ENCODE results near the gene NDST1.
A peak's percentile ranks its signal among the peaks of the same experiment; 100 is the strongest.

Gene NDST1

GRCh38 chr5:150556106-150556505 is 48.2 kb downstream of the NDST1 start:
- CTCF ChIA-PET: interaction anchor here (1.0 to 2.3 kb wide), 4 partner anchors 10 to 32 kb away, joined by 3 to 6 read pairs (median 4); no protein-coding TSS in a partner anchor
- no peak for DNase-seq
- Histone ChIP-seq H3K4me1 (ENCODE audit: control extremely low read depth in 1 of 4, control insufficient read depth in 4 of 4, insufficient read depth in 4 of 4, low read length in 3 of 4) (peaks cover 0 to 39% (median 21%) of the 10 kb centered on the region in 4 experiments), H3K36me3 (ENCODE audit: control insufficient read depth in 4 of 4, insufficient read depth in 4 of 4, low read length in 3 of 4) (peaks cover 2 to 56% (median 14%) of the 10 kb centered on the region in 4 experiments), H3K4me3 (ENCODE audit: control insufficient read depth in 1 of 7, extremely low read depth in 1 of 7, insufficient read depth in 4 of 7, low read depth in 2 of 7, low read length in 6 of 7) (no peak overlapping the region), H3K27ac (ENCODE audit: insufficient read depth in 1 of 2, low read depth in 1 of 2, low read length in 2 of 2, poor library complexity in 1 of 2, severe bottlenecking in 2 of 2) (no peak overlapping the region), H3K27me3 (replicated peaks in 2 of 5; ENCODE audit: control insufficient read depth in 4 of 5, insufficient read depth in 5 of 5, low read length in 4 of 5) (no peaks in the 10 kb centered on the region), H3K9me3 (ENCODE audit: control extremely low read depth in 1 of 5, control insufficient read depth in 4 of 5, insufficient read depth in 2 of 5, low read depth in 1 of 5, low read length in 4 of 5) (no peaks in the 10 kb centered on the region)
- WGBS (ENCODE audit: insufficient coverage): 96% methylated on average over 3 of the region's 3 CpGs
- POLR2A ChIA-PET: no interaction called here

- peak in 2 of 3 donors; percentile 38 for DNase-seq
- POLR2A ChIA-PET: no interaction called here
- H3K4me1 ChIP-seq (ENCODE audit: control extremely low read depth in 1 of 4, control insufficient read depth in 4 of 4, insufficient read depth in 4 of 4, low read length in 3 of 4): peaks cover 0 to 30% (median 18%) of the 10 kb centered on the region in 4 experiments
- CTCF ChIA-PET: interaction anchor here (0.9 to 7.2 kb wide), 8 partner anchors 8 to 290 kb away, joined by 3 to 48 read pairs (median 5); partner anchors contain the start of gene IRGM
- peaks cover 2 to 48% (median 14%) of the 10 kb centered on the region in 4 experiments for H3K36me3 ChIP-seq (ENCODE audit: control insufficient read depth in 4 of 4, insufficient read depth in 4 of 4, low read length in 3 of 4)
- H3K4me3 ChIP-seq (ENCODE audit: control insufficient read depth in 1 of 7, extremely low read depth in 1 of 7, insufficient read depth in 4 of 7, low read depth in 2 of 7, low read length in 6 of 7): peak overlapping the region in 1 of 7 experiments; percentile 13
- peak overlapping the region in 1 of 2 experiments; percentile 45 for H3K27ac ChIP-seq (ENCODE audit: insufficient read depth in 1 of 2, low read depth in 1 of 2, low read length in 2 of 2, poor library complexity in 1 of 2, severe bottlenecking in 2 of 2)
- WGBS (ENCODE audit: insufficient coverage): 33% methylated on average over 6 of the region's 7 CpGs
- H3K27me3 ChIP-seq (replicated peaks in 2 of 5; ENCODE audit: control insufficient read depth in 4 of 5, insufficient read depth in 5 of 5, low read length in 4 of 5): no peaks in the 10 kb centered on the region
- H3K9me3 ChIP-seq (ENCODE audit: control extremely low read depth in 1 of 5, control insufficient read depth in 4 of 5, insufficient read depth in 2 of 5, low read depth in 1 of 5, low read length in 4 of 5): no peaks in the 10 kb centered on the region
These were observed 49.1 kb downstream of the NDST1 start for GRCh38 chr5:150556859-150557508.

- WGBS (ENCODE audit: insufficient coverage): 18% methylated on average over 3 of the region's 6 CpGs
- peaks cover 2 to 43% (median 14%) of the 10 kb centered on the region in 4 experiments for H3K36me3 ChIP-seq (ENCODE audit: control insufficient read depth in 4 of 4, insufficient read depth in 4 of 4, low read length in 3 of 4)
- CTCF ChIA-PET: interaction anchor here (0.9 to 7.2 kb wide), 6 partner anchors 8 to 289 kb away, joined by 3 to 48 read pairs (median 5); partner anchors contain the start of gene IRGM
- H3K9me3 ChIP-seq (ENCODE audit: control extremely low read depth in 1 of 5, control insufficient read depth in 4 of 5, insufficient read depth in 2 of 5, low read depth in 1 of 5, low read length in 4 of 5): peaks cover 0 to 3% (median 0%) of the 10 kb centered on the region in 5 experiments
- POLR2A ChIA-PET: no interaction called here
- peaks cover 0 to 30% (median 18%) of the 10 kb centered on the region in 4 experiments for H3K4me1 ChIP-seq (ENCODE audit: control extremely low read depth in 1 of 4, control insufficient read depth in 4 of 4, insufficient read depth in 4 of 4, low read length in 3 of 4)
- H3K27ac ChIP-seq (ENCODE audit: insufficient read depth in 1 of 2, low read depth in 1 of 2, low read length in 2 of 2, poor library complexity in 1 of 2, severe bottlenecking in 2 of 2): peak overlapping the region in 1 of 2 experiments; percentile 45
- no peaks in the 10 kb centered on the region for H3K27me3 ChIP-seq (replicated peaks in 2 of 5; ENCODE audit: control insufficient read depth in 4 of 5, insufficient read depth in 5 of 5, low read length in 4 of 5)
- no peak for DNase-seq
- H3K4me3 ChIP-seq (ENCODE audit: control insufficient read depth in 1 of 7, extremely low read depth in 1 of 7, insufficient read depth in 4 of 7, low read depth in 2 of 7, low read length in 6 of 7): no peak overlapping the region
These were observed 49.6 kb downstream of the NDST1 start for GRCh38 chr5:150557509-150557872.

- Histone ChIP-seq H3K27ac (ENCODE audit: insufficient read depth in 1 of 2, low read depth in 1 of 2, low read length in 2 of 2, poor library complexity in 1 of 2, severe bottlenecking in 2 of 2) (no peak overlapping the region), H3K9me3 (ENCODE audit: control extremely low read depth in 1 of 5, control insufficient read depth in 4 of 5, insufficient read depth in 2 of 5, low read depth in 1 of 5, low read length in 4 of 5) (peaks cover 0 to 3% (median 0%) of the 10 kb centered on the region in 5 experiments), H3K4me1 (ENCODE audit: control extremely low read depth in 1 of 4, control insufficient read depth in 4 of 4, insufficient read depth in 4 of 4, low read length in 3 of 4) (peaks cover 0 to 30% (median 18%) of the 10 kb centered on the region in 4 experiments), H3K36me3 (ENCODE audit: control insufficient read depth in 4 of 4, insufficient read depth in 4 of 4, low read length in 3 of 4) (peaks cover 2 to 40% (median 12%) of the 10 kb centered on the region in 4 experiments), H3K27me3 (replicated peaks in 2 of 5; ENCODE audit: control insufficient read depth in 4 of 5, insufficient read depth in 5 of 5, low read length in 4 of 5) (no peaks in the 10 kb centered on the region), H3K4me3 (ENCODE audit: control insufficient read depth in 1 of 7, extremely low read depth in 1 of 7, insufficient read depth in 4 of 7, low read depth in 2 of 7, low read length in 6 of 7) (no peak overlapping the region)
- no peak for DNase-seq
- 100% methylated on average over 1 of the region's 12 CpGs for WGBS (ENCODE audit: insufficient coverage)
- CTCF ChIA-PET: interaction anchor here (1.0 to 7.2 kb wide), 11 partner anchors 9 to 289 kb away, joined by 3 to 63 read pairs (median 5); partner anchors contain the start of genes IRGM and RBM22
- POLR2A ChIA-PET: no interaction called here
These were observed 50.2 kb downstream of the NDST1 start for GRCh38 chr5:150558088-150558621.

GRCh38 chr5:150559088-150559487 is 51.2 kb downstream of the NDST1 start:
- ChIA-PET CTCF (interaction anchor here (1.0 to 7.2 kb wide), 19 partner anchors 10 to 288 kb away, joined by 3 to 63 read pairs (median 6); partner anchors contain the start of genes IRGM and RBM22), POLR2A (no interaction called here)
- Histone ChIP-seq H3K27ac (ENCODE audit: insufficient read depth in 1 of 2, low read depth in 1 of 2, low read length in 2 of 2, poor library complexity in 1 of 2, severe bottlenecking in 2 of 2) (no peak overlapping the region), H3K27me3 (replicated peaks in 2 of 5; ENCODE audit: control insufficient read depth in 4 of 5, insufficient read depth in 5 of 5, low read length in 4 of 5) (no peaks in the 10 kb centered on the region), H3K4me1 (ENCODE audit: control extremely low read depth in 1 of 4, control insufficient read depth in 4 of 4, insufficient read depth in 4 of 4, low read length in 3 of 4) (peaks cover 0 to 30% (median 18%) of the 10 kb centered on the region in 4 experiments), H3K36me3 (ENCODE audit: control insufficient read depth in 4 of 4, insufficient read depth in 4 of 4, low read length in 3 of 4) (peaks cover 0 to 31% (median 7%) of the 10 kb centered on the region in 4 experiments), H3K4me3 (ENCODE audit: control insufficient read depth in 1 of 7, extremely low read depth in 1 of 7, insufficient read depth in 4 of 7, low read depth in 2 of 7, low read length in 6 of 7) (no peak overlapping the region), H3K9me3 (ENCODE audit: control extremely low read depth in 1 of 5, control insufficient read depth in 4 of 5, insufficient read depth in 2 of 5, low read depth in 1 of 5, low read length in 4 of 5) (peaks cover 0 to 3% (median 0%) of the 10 kb centered on the region in 5 experiments)
- WGBS (ENCODE audit: insufficient coverage): 84% methylated on average over 2 of the region's 2 CpGs
- no peak for DNase-seq

- 100% methylated on average over 2 of the region's 4 CpGs for WGBS (ENCODE audit: insufficient coverage)
- CTCF ChIA-PET: interaction anchor here (0.9 to 7.2 kb wide), 25 partner anchors 10 to 287 kb away, joined by 3 to 63 read pairs (median 5); partner anchors contain the start of genes IRGM, MYOZ3 and RBM22
- peaks cover 0 to 26% (median 6%) of the 10 kb centered on the region in 4 experiments for H3K36me3 ChIP-seq (ENCODE audit: control insufficient read depth in 4 of 4, insufficient read depth in 4 of 4, low read length in 3 of 4)
- no peak for DNase-seq
- H3K4me1 ChIP-seq (ENCODE audit: control extremely low read depth in 1 of 4, control insufficient read depth in 4 of 4, insufficient read depth in 4 of 4, low read length in 3 of 4): peaks cover 0 to 30% (median 18%) of the 10 kb centered on the region in 4 experiments
- H3K9me3 ChIP-seq (ENCODE audit: control extremely low read depth in 1 of 5, control insufficient read depth in 4 of 5, insufficient read depth in 2 of 5, low read depth in 1 of 5, low read length in 4 of 5): peaks cover 0 to 3% (median 0%) of the 10 kb centered on the region in 5 experiments
- H3K27me3 ChIP-seq (replicated peaks in 2 of 5; ENCODE audit: control insufficient read depth in 4 of 5, insufficient read depth in 5 of 5, low read length in 4 of 5): no peaks in the 10 kb centered on the region
- H3K27ac ChIP-seq (ENCODE audit: insufficient read depth in 1 of 2, low read depth in 1 of 2, low read length in 2 of 2, poor library complexity in 1 of 2, severe bottlenecking in 2 of 2): no peak overlapping the region
- no peak overlapping the region for H3K4me3 ChIP-seq (ENCODE audit: control insufficient read depth in 1 of 7, extremely low read depth in 1 of 7, insufficient read depth in 4 of 7, low read depth in 2 of 7, low read length in 6 of 7)
- POLR2A ChIA-PET: no interaction called here
These were observed 51.8 kb downstream of the NDST1 start for GRCh38 chr5:150559701-150560100.

Data from common myeloid progenitor, CD34-positive (primary cell).